SK-N-SH (cell line): Measurements from ENCODE around the gene EIPR1. TPM values are rescaled to one million over a fixed set of nuclear protein-coding genes. Genes with fewer than 3 reads are reported as not detected.
A peak's percentile ranks its signal among the peaks of the same experiment; 100 is the strongest.

Experiments
- CTCF ChIA-PET: fragments of 300-600, 350-600 bp; formaldehyde crosslinking; extraction: SDS; loops from one replicate; lab custom pipeline; 2021; lab: Yijun Ruan, JAX
- POLR2A ChIA-PET: fragments of 350-600 bp; sonication (Branson Sonifier 250); formaldehyde crosslinking; extraction: SDS; loops from one replicate; lab custom pipeline; 2020; ENCODE audit warnings: antibody characterized with exemption, inconsistent platforms; lab: Yijun Ruan, JAX
- DNase-seq: peaks from one replicate; pipeline ENCODE4 v3.0.0; 2012
- H2AFZ ChIP-seq: fragments of 200-600 bp; sonication (generic); 2 replicates; pipeline ENCODE4 v1.8.1; 2016; ENCODE audit warnings: antibody characterized with exemption, mild to moderate bottlenecking, low read depth
- H3F3A ChIP-seq: fragments of 200-600 bp; sonication (generic); replicated peaks from 2 replicates; pipeline ENCODE3; 2016; ENCODE audit warnings: antibody characterized with exemption, mild to moderate bottlenecking; ENCODE audit not compliant: insufficient read depth
- H3K27ac ChIP-seq, 2 experiments: fragments of 200-500 bp in 1 of 2; fragments of 200-600 bp in 1 of 2; sonication (Bioruptor generic) in 1 of 2; sonication (generic), shearing (Covaris generic) in 1 of 2; 2 replicates each; pipeline versions ENCODE4 v1.5.1 to v1.6.1; 2014 to 2016; ENCODE audit warnings: low read depth in 2 of 2, inconsistent platforms in 1 of 2, low read length in 1 of 2, mild to moderate bottlenecking in 1 of 2, mixed read lengths in 1 of 2
- H3K27me3 ChIP-seq: fragments of 200-600 bp; sonication (generic), shearing (Covaris generic); 2 replicates; pipeline ENCODE4 v1.6.1; 2016; ENCODE audit warnings: mixed run types; ENCODE audit not compliant: insufficient read depth
- H3K36me3 ChIP-seq, 2 experiments: fragments of 200-500 bp in 1 of 2; fragments of 200-600 bp in 1 of 2; sonication (Bioruptor generic) in 1 of 2; sonication (generic) in 1 of 2; replicated peaks in 1 of 2; 2 replicates each; pipeline versions ENCODE3 to v1.5.1; 2014 to 2016; ENCODE audit warnings: low read length in 1 of 2, mild to moderate bottlenecking in 1 of 2; ENCODE audit not compliant: insufficient read depth in 2 of 2, control insufficient read depth in 1 of 2
- H3K4me1 ChIP-seq, 2 experiments: fragments of 200-500 bp in 1 of 2; fragments of 200-600 bp in 1 of 2; sonication (Bioruptor generic) in 1 of 2; sonication (generic), shearing (Covaris generic) in 1 of 2; 2 replicates each; pipeline versions ENCODE4 v1.5.1 to v1.6.1; 2014 to 2016; ENCODE audit warnings: low read depth in 1 of 2, low read length in 1 of 2, mixed run types in 1 of 2; ENCODE audit not compliant: insufficient read depth in 2 of 2, control insufficient read depth in 1 of 2
- H3K4me2 ChIP-seq: fragments of 200-600 bp; sonication (generic), shearing (Covaris generic); 2 replicates; pipeline ENCODE4 v1.6.1; 2017; ENCODE audit warnings: mixed run types
- H3K4me3 ChIP-seq, 2 experiments: fragments of 200-500 bp in 1 of 2; fragments of 200-600 bp in 1 of 2; sonication (Bioruptor generic) in 1 of 2; sonication (generic), shearing (Covaris generic) in 1 of 2; 2 replicates each; pipeline versions ENCODE4 v1.5.1 to v1.8.1; 2014 to 2016; ENCODE audit warnings: low read depth in 2 of 2, inconsistent platforms in 1 of 2, low read length in 1 of 2, mild to moderate bottlenecking in 1 of 2, mixed read lengths in 1 of 2, moderate library complexity in 1 of 2
- H3K79me2 ChIP-seq: fragments of 200-600 bp; sonication (generic); 2 replicates; pipeline ENCODE4 v1.8.1; 2017; ENCODE audit warnings: mild to moderate bottlenecking; ENCODE audit not compliant: insufficient read depth
- H3K9ac ChIP-seq: fragments of 200-600 bp; sonication (generic); 2 replicates; pipeline ENCODE4 v1.6.1; 2017; ENCODE audit warnings: mixed run types
- H3K9me2 ChIP-seq: fragments of 200-600 bp; sonication (generic); 2 replicates; pipeline ENCODE4 v1.6.1; 2017; ENCODE audit warnings: mixed run types
- H3K9me3 ChIP-seq: fragments of 200-600 bp; sonication (generic); 2 replicates; pipeline ENCODE4 v1.6.1; 2017; ENCODE audit warnings: mixed run types, mild to moderate bottlenecking, moderate library complexity
- H4K20me1 ChIP-seq: fragments of 200-600 bp; sonication (generic); 2 replicates; pipeline ENCODE4 v1.6.1; 2017; ENCODE audit warnings: mild to moderate bottlenecking, mixed run types; ENCODE audit not compliant: insufficient read depth
- CHD2 ChIP-seq: fragments of 150-350 bp; IDR thresholded peaks from 2 replicates; pipeline ENCODE4 v1.6.1; 2018; ENCODE audit warnings: low read length; ENCODE audit not compliant: partially characterized antibody
- FOSL2 ChIP-seq: IDR thresholded peaks from 2 replicates; pipeline ENCODE4 v1.4.0; 2012; ENCODE audit warnings: low read depth, mild to moderate bottlenecking, moderate library complexity, borderline replicate concordance
- JUND ChIP-seq: IDR thresholded peaks from 2 replicates; pipeline ENCODE4 v1.4.0; 2012
- NFIC ChIP-seq: IDR thresholded peaks from 2 replicates; pipeline ENCODE4 v1.4.0; 2012; ENCODE audit warnings: borderline replicate concordance
- NRF1 ChIP-seq: IDR thresholded peaks from 2 replicates; pipeline ENCODE4 v1.6.1; 2012; ENCODE audit warnings: low read depth, mild to moderate bottlenecking, low read length
- POLR2AphosphoS5 ChIP-seq: IDR thresholded peaks from 2 replicates; pipeline ENCODE4 v1.6.1; 2012; ENCODE audit warnings: low read depth, low read length
- RAD21 ChIP-seq: IDR thresholded peaks from 2 replicates; pipeline ENCODE4 v1.6.1; 2012; ENCODE audit warnings: mild to moderate bottlenecking, low read length
- RCOR1 ChIP-seq: fragments of 150-350 bp; IDR thresholded peaks from 2 replicates; pipeline ENCODE4 v1.6.1; 2017; ENCODE audit warnings: antibody characterized with exemption, low read length
- RFX5 ChIP-seq: IDR thresholded peaks from 2 replicates; pipeline ENCODE4 v1.6.1; 2012; ENCODE audit warnings: mild to moderate bottlenecking, improper control_type of control experiment, low read length
- RXRA ChIP-seq: IDR thresholded peaks from 2 replicates; pipeline ENCODE4 v1.4.0; 2012; ENCODE audit warnings: low read depth, mild to moderate bottlenecking, borderline replicate concordance
- TAF1 ChIP-seq: IDR thresholded peaks from 2 replicates; pipeline ENCODE4 v1.6.1; 2012; ENCODE audit warnings: low read depth, mild to moderate bottlenecking, low read length, moderate library complexity, borderline replicate concordance
- USF2 ChIP-seq: fragments of 150-350 bp; IDR thresholded peaks from 2 replicates; pipeline ENCODE4 v1.6.1; 2017; ENCODE audit warnings: antibody characterized with exemption, low read length, low read depth, borderline replicate concordance
- WGBS: methylation state at CpG from one replicate; pipeline ENCODE4 v1.1.6; 2017; ENCODE audit warnings: low lambda C conversion rate; 5-methylcytosine and 5-hydroxymethylcytosine counted together
- polyA plus RNA-seq, 3 experiments: library from polyadenylated mRNA; depleted of rRNA; stranded (reverse); fragments of >200 nt; gene quantifications; 2 replicates each; pipeline ENCODE4 v1.2.3, GENCODE V29; 2012
- TF ChIP-seq, protein P1 (sequence below): fragments of 200-600 bp; sonication (generic); IDR thresholded peaks from 2 replicates; pipeline ENCODE4 v1.6.1; 2017; ENCODE audit warnings: antibody characterized with exemption, mild to moderate bottlenecking, moderate library complexity
- TF ChIP-seq, protein P2 (sequence below): IDR thresholded peaks from 2 replicates; pipeline ENCODE4 v1.4.0; 2012; ENCODE audit warnings: low read depth, borderline replicate concordance
- TF ChIP-seq, protein P3 (sequence below): IDR thresholded peaks from 2 replicates; pipeline ENCODE4 v1.4.0; 2012; ENCODE audit warnings: low read depth, borderline replicate concordance

EIPR1 gene
- polyA plus RNA-seq, 1 of the 3 experiments (the other 2 are of a cell fraction): 85.9 TPM

- H3K9ac ChIP-seq: no peak overlapping the region
- H3K27me3 ChIP-seq: no peaks in the 10 kb centered on the region
- no peaks in the 10 kb centered on the region for H3K9me2 ChIP-seq
- no peak overlapping the region for H3K4me3 ChIP-seq
- WGBS: 73% methylated on average over 20 of the region's 21 CpGs
- peak overlapping the region in 1 of 2 experiments; percentile 13; a peak in 1 of 4 replicates for H3K27ac ChIP-seq
- TF ChIP-seq CHD2 (no peak), POLR2AphosphoS5 (no peak), NRF1 (no peak), JUND (no peak), RFX5 (no peak), NFIC (no peak), TAF1 (no peak), RXRA (no peak), RCOR1 (no peak), RAD21 (no peak), USF2 (no peak), FOSL2 (no peak)
- TF ChIP-seq, protein P1, sequence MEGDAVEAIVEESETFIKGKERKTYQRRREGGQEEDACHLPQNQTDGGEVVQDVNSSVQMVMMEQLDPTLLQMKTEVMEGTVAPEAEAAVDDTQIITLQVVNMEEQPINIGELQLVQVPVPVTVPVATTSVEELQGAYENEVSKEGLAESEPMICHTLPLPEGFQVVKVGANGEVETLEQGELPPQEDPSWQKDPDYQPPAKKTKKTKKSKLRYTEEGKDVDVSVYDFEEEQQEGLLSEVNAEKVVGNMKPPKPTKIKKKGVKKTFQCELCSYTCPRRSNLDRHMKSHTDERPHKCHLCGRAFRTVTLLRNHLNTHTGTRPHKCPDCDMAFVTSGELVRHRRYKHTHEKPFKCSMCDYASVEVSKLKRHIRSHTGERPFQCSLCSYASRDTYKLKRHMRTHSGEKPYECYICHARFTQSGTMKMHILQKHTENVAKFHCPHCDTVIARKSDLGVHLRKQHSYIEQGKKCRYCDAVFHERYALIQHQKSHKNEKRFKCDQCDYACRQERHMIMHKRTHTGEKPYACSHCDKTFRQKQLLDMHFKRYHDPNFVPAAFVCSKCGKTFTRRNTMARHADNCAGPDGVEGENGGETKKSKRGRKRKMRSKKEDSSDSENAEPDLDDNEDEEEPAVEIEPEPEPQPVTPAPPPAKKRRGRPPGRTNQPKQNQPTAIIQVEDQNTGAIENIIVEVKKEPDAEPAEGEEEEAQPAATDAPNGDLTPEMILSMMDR: no peak
- TF ChIP-seq, protein P2, sequence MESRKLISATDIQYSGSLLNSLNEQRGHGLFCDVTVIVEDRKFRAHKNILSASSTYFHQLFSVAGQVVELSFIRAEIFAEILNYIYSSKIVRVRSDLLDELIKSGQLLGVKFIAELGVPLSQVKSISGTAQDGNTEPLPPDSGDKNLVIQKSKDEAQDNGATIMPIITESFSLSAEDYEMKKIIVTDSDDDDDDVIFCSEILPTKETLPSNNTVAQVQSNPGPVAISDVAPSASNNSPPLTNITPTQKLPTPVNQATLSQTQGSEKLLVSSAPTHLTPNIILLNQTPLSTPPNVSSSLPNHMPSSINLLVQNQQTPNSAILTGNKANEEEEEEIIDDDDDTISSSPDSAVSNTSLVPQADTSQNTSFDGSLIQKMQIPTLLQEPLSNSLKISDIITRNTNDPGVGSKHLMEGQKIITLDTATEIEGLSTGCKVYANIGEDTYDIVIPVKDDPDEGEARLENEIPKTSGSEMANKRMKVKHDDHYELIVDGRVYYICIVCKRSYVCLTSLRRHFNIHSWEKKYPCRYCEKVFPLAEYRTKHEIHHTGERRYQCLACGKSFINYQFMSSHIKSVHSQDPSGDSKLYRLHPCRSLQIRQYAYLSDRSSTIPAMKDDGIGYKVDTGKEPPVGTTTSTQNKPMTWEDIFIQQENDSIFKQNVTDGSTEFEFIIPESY: no peak
- TF ChIP-seq, protein P3, sequence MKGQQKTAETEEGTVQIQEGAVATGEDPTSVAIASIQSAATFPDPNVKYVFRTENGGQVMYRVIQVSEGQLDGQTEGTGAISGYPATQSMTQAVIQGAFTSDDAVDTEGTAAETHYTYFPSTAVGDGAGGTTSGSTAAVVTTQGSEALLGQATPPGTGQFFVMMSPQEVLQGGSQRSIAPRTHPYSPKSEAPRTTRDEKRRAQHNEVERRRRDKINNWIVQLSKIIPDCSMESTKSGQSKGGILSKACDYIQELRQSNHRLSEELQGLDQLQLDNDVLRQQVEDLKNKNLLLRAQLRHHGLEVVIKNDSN: no peak
- H3K9me3 ChIP-seq: no peaks in the 10 kb centered on the region
- H3K79me2 ChIP-seq: no peaks in the 10 kb centered on the region
- CTCF ChIA-PET: interaction anchor here (1.0 kb wide), 1 partner anchor 23 kb away, joined by 3 read pairs; no protein-coding TSS in a partner anchor
- POLR2A ChIA-PET: no interaction called here
- peaks cover 0 to 7% of the 10 kb centered on the region in 2 experiments for H3K36me3 ChIP-seq
- H3K4me1 ChIP-seq: peaks cover 0 to 9% of the 10 kb centered on the region in 2 experiments; a peak in 1 of 4 replicates
- no peaks in the 10 kb centered on the region for H3F3A ChIP-seq
- no peak for DNase-seq
- H2AFZ ChIP-seq: no peak overlapping the region
- H3K4me2 ChIP-seq: no peak overlapping the region
- no peaks in the 10 kb centered on the region for H4K20me1 ChIP-seq
Measured at GRCh38 chr2:3238951-3239841, 138.4 kb downstream of the EIPR1 start.
